ENCODE measurements around the gene UBE2L5.
A peak's percentile ranks its signal among the peaks of the same experiment; 100 is the strongest.
"Not testable (repeated sequence)": the region's sequence is repeated elsewhere in the genome, so short reads cannot be mapped to it uniquely, and the experiment has no call there.

Gene UBE2L5

DNA sequence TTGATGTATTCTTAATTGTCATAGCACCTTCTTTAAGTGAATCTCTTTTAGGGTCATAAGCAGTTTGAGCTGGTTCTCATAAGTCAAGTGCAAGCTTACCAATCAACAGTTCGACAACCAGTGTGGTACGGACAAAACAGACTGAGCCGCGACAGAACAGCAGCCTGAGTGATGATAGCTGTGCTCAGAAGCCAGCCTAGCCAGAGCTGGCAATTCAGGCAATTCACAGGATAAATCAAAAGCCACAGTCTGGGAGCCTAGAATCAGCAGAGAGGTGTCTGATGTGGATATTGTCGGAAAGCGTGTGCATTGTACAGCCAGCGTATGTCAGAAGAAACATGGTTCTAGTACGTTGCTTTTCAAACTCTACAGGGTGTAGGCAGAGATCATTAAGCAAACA lies 14.9 kb downstream of the UBE2L5 start:
- Mint-ChIP-seq H3K27me3 (no peaks in the 10 kb centered on the region), H3K27ac (no peak overlapping the region), H3K4me3 (no peak overlapping the region), H3K36me3 (ENCODE audit: insufficient read depth) (no peaks in the 10 kb centered on the region), H3K9me3 (no peaks in the 10 kb centered on the region), H3K4me1 (ENCODE audit: low read depth in 2 of 2) (peaks cover 3 to 4% of the 10 kb centered on the region in 2 donors)
- ATAC-seq (replicated peaks) (no peak), DNase-seq (no peak)

GRCh38 chr13:30438286-30438685 lies 16.0 kb downstream of the UBE2L5 start:
- Mint-ChIP-seq H3K27ac (no peak overlapping the region), H3K4me3 (no peak overlapping the region), H3K27me3 (no peaks in the 10 kb centered on the region), H3K36me3 (ENCODE audit: insufficient read depth) (no peaks in the 10 kb centered on the region), H3K4me1 (ENCODE audit: low read depth in 2 of 2) (peaks cover 3 to 4% of the 10 kb centered on the region in 2 donors), H3K9me3 (no peaks in the 10 kb centered on the region)
- DNase-seq (no peak), ATAC-seq (replicated peaks) (no peak)

GRCh38 chr13:30440910-30441703 lies 18.8 kb downstream of the UBE2L5 start:
- Mint-ChIP-seq H3K9me3 (no peaks in the 10 kb centered on the region), H3K36me3 (ENCODE audit: insufficient read depth) (no peaks in the 10 kb centered on the region), H3K4me1 (ENCODE audit: low read depth in 2 of 2) (peaks cover 3 to 4% of the 10 kb centered on the region in 2 donors), H3K27ac (no peak overlapping the region), H3K4me3 (no peak overlapping the region), H3K27me3 (peaks cover 0 to 3% of the 10 kb centered on the region in 2 donors)
- DNase-seq, result no peak
- ATAC-seq (replicated peaks), result no peak

- Mint-ChIP-seq H3K27ac (no peak overlapping the region), H3K27me3 (peaks cover 0 to 8% of the 10 kb centered on the region in 2 donors), H3K36me3 (ENCODE audit: insufficient read depth) (no peaks in the 10 kb centered on the region), H3K4me1 (ENCODE audit: low read depth in 2 of 2) (peaks cover 3 to 4% of the 10 kb centered on the region in 2 donors), H3K4me3 (no peak overlapping the region), H3K9me3 (no peaks in the 10 kb centered on the region)
- no peak for DNase-seq
- no peak for ATAC-seq (replicated peaks)
These were observed 20.6 kb downstream of the UBE2L5 start for GRCh38 chr13:30442926-30443325.

- not testable (repeated sequence) for H3K27me3 Mint-ChIP-seq; DNase-seq; H3K27ac Mint-ChIP-seq; H3K4me1 Mint-ChIP-seq (ENCODE audit: low read depth in 2 of 2); ATAC-seq (replicated peaks); H3K9me3 Mint-ChIP-seq; H3K4me3 Mint-ChIP-seq; H3K36me3 Mint-ChIP-seq (ENCODE audit: insufficient read depth)
These were observed 21.2 kb downstream of the UBE2L5 start for GRCh38 chr13:30443491-30443890.

GRCh38 chr13:30443957-30444404 lies 21.7 kb downstream of the UBE2L5 start:
- Mint-ChIP-seq H3K4me1 (ENCODE audit: low read depth in 2 of 2) (peaks cover 3 to 4% of the 10 kb centered on the region in 2 donors), H3K27ac (no peak overlapping the region), H3K4me3 (no peak overlapping the region), H3K36me3 (ENCODE audit: insufficient read depth) (no peaks in the 10 kb centered on the region), H3K9me3 (no peaks in the 10 kb centered on the region), H3K27me3 (peaks cover 0 to 8% of the 10 kb centered on the region in 2 donors)
- DNase-seq (no peak), ATAC-seq (replicated peaks) (no peak)

DNA sequence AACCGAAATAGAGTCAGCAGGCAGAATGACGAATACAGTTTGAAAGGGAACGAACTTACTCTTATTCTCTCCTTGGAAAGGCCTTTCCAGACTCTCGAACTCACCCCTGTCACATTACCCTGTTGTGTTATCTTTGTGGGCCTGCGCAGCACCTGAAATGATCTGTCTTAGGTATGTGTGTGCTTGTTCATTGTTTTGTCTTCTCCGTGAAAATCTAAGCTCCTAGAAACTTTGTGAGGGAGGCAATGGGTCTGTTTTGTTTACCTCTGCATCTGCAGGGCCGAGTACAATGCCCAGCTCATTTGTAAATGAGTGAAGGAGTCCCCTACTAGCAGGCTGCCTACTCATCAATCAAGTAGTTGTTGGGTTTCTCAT lies 23.8 kb downstream of the UBE2L5 start:
- Mint-ChIP-seq H3K4me3 (no peak overlapping the region), H3K27ac (no peak overlapping the region), H3K9me3 (no peaks in the 10 kb centered on the region), H3K27me3 (peaks cover 0 to 8% of the 10 kb centered on the region in 2 donors), H3K4me1 (ENCODE audit: low read depth in 2 of 2) (peaks cover 2% of the 10 kb centered on the region in 2 donors), H3K36me3 (ENCODE audit: insufficient read depth) (no peaks in the 10 kb centered on the region)
- no peak for ATAC-seq (replicated peaks)
- DNase-seq, result no peak

- no peaks in the 10 kb centered on the region for H3K9me3 Mint-ChIP-seq
- no peaks in the 10 kb centered on the region for H3K4me1 Mint-ChIP-seq (ENCODE audit: low read depth in 2 of 2)
- ATAC-seq (replicated peaks) (no peak), DNase-seq (no peak)
- H3K27me3 Mint-ChIP-seq, result peaks cover 0 to 8% of the 10 kb centered on the region in 2 donors
- no peak overlapping the region for H3K4me3 Mint-ChIP-seq
- H3K27ac Mint-ChIP-seq, result no peak overlapping the region
- no peaks in the 10 kb centered on the region for H3K36me3 Mint-ChIP-seq (ENCODE audit: insufficient read depth)
These were observed 26.1 kb downstream of the UBE2L5 start for GRCh38 chr13:30448441-30448840.

GRCh38 chr13:30450066-30450465 lies 27.8 kb downstream of the UBE2L5 start:
- Mint-ChIP-seq H3K9me3 (no peaks in the 10 kb centered on the region), H3K4me1 (ENCODE audit: low read depth in 2 of 2) (no peaks in the 10 kb centered on the region), H3K4me3 (no peak overlapping the region), H3K36me3 (ENCODE audit: insufficient read depth) (no peaks in the 10 kb centered on the region), H3K27me3 (peaks cover 0 to 8% of the 10 kb centered on the region in 2 donors), H3K27ac (no peak overlapping the region)
- ATAC-seq (replicated peaks), result no peak
- DNase-seq, result no peak

GRCh38 chr13:30451476-30451875 lies 29.2 kb downstream of the UBE2L5 start:
- H3K27me3 Mint-ChIP-seq; H3K27ac Mint-ChIP-seq; ATAC-seq (replicated peaks); H3K4me3 Mint-ChIP-seq; H3K4me1 Mint-ChIP-seq (ENCODE audit: low read depth in 2 of 2); H3K9me3 Mint-ChIP-seq; DNase-seq; H3K36me3 Mint-ChIP-seq (ENCODE audit: insufficient read depth): not testable (repeated sequence)

GRCh38 chr13:30453727-30454126 lies 31.4 kb downstream of the UBE2L5 start:
- Mint-ChIP-seq H3K27me3 (no peaks in the 10 kb centered on the region), H3K4me3 (no peak overlapping the region), H3K4me1 (ENCODE audit: low read depth in 2 of 2) (peaks cover 2 to 14% of the 10 kb centered on the region in 2 donors), H3K27ac (no peak overlapping the region), H3K36me3 (ENCODE audit: insufficient read depth) (peaks cover 12% of the 10 kb centered on the region), H3K9me3 (no peaks in the 10 kb centered on the region)
- DNase-seq (no peak), ATAC-seq (replicated peaks) (no peak)

- no peaks in the 10 kb centered on the region for H3K27me3 Mint-ChIP-seq
- DNase-seq, result no peak
- peak overlapping the region in 1 of 2 donors; percentile 84 for H3K27ac Mint-ChIP-seq
- H3K36me3 Mint-ChIP-seq (ENCODE audit: insufficient read depth), result peaks cover 24% of the 10 kb centered on the region
- H3K4me3 Mint-ChIP-seq, result no peak overlapping the region
- no peak for ATAC-seq (replicated peaks)
- H3K4me1 Mint-ChIP-seq (ENCODE audit: low read depth in 2 of 2), result peaks cover 7 to 21% of the 10 kb centered on the region in 2 donors
- H3K9me3 Mint-ChIP-seq, result no peaks in the 10 kb centered on the region
These were observed 32.7 kb downstream of the UBE2L5 start for GRCh38 chr13:30454991-30455390.

- Mint-ChIP-seq H3K27ac (peak overlapping the region; percentile 32 to 84), H3K4me1 (ENCODE audit: low read depth in 2 of 2) (peaks cover 8 to 22% of the 10 kb centered on the region in 2 donors), H3K36me3 (ENCODE audit: insufficient read depth) (peaks cover 29% of the 10 kb centered on the region), H3K9me3 (no peaks in the 10 kb centered on the region), H3K27me3 (no peaks in the 10 kb centered on the region), H3K4me3 (peak overlapping the region in 1 of 2 donors; percentile 8)
- DNase-seq (no peak), ATAC-seq (replicated peaks) (no peak)
These were observed 34.0 kb downstream of the UBE2L5 start for GRCh38 chr13:30456290-30456689.

GRCh38 chr13:30457306-30457891 lies 35.1 kb downstream of the UBE2L5 start:
- Mint-ChIP-seq H3K27ac (peak overlapping the region; percentile 32 to 46), H3K4me3 (no peak overlapping the region), H3K4me1 (ENCODE audit: low read depth in 2 of 2) (peaks cover 15 to 30% of the 10 kb centered on the region in 2 donors), H3K36me3 (ENCODE audit: insufficient read depth) (peaks cover 39% of the 10 kb centered on the region), H3K9me3 (no peaks in the 10 kb centered on the region), H3K27me3 (no peaks in the 10 kb centered on the region)
- no peak for DNase-seq
- no peak for ATAC-seq (replicated peaks)
